MCF 10A (cell line): Measurements from ENCODE around the gene ELL2. TPM values are rescaled to one million over a fixed set of nuclear protein-coding genes. Genes with fewer than 3 reads are reported as not detected.
A peak's percentile ranks its signal among the peaks of the same experiment; 100 is the strongest.

Experiments
- BruUV-seq: library from RNA; stranded (reverse); fragments of 400-500 nt; replicated peaks from 2 replicates; lab custom pipeline; 2021; lab: Mats Ljungman, UMichigan
- CTCF ChIA-PET: fragments of 300-600 bp; sonication (Branson Sonifier 250); formaldehyde crosslinking; extraction: SDS; loops from one replicate; lab custom pipeline; 2021; ENCODE audit warnings: antibody characterized with exemption, inconsistent platforms; lab: Yijun Ruan, JAX
- POLR2A ChIA-PET: fragments of 300-600, 350-650 bp; sonication (Branson Sonifier 250); formaldehyde crosslinking; extraction: SDS; loops from one replicate; lab custom pipeline; 2020; ENCODE audit warnings: antibody characterized with exemption, inconsistent platforms; lab: Yijun Ruan, JAX
- DNase-seq: peaks from one replicate; pipeline ENCODE4 v3.0.0-alpha.2; 2018; ENCODE audit not compliant: unreplicated experiment
- H3K27ac Mint-ChIP-seq: one replicate; pipeline ENCODE4 v1.8.0; 2022; ENCODE audit warnings: mild to moderate bottlenecking, low read depth, mixed read lengths; ENCODE audit not compliant: unreplicated experiment
- H3K27me3 Mint-ChIP-seq: one replicate; pipeline ENCODE4 v1.8.0; 2022; ENCODE audit warnings: mixed read lengths; ENCODE audit not compliant: insufficient read depth, unreplicated experiment
- H3K36me3 Mint-ChIP-seq: one replicate; pipeline ENCODE4 v1.8.0; 2022; ENCODE audit warnings: mild to moderate bottlenecking, moderate library complexity, mixed read lengths; ENCODE audit not compliant: insufficient read depth, unreplicated experiment
- H3K4me1 Mint-ChIP-seq: one replicate; pipeline ENCODE4 v1.8.0; 2022; ENCODE audit warnings: mixed read lengths; ENCODE audit not compliant: insufficient read depth, unreplicated experiment
- H3K4me3 Mint-ChIP-seq: one replicate; pipeline ENCODE4 v1.8.0; 2022; ENCODE audit warnings: mild to moderate bottlenecking, moderate library complexity, mixed read lengths; ENCODE audit not compliant: unreplicated experiment
- H3K9me3 Mint-ChIP-seq: one replicate; pipeline ENCODE4 v1.8.0; 2022; ENCODE audit warnings: mixed read lengths; ENCODE audit not compliant: unreplicated experiment
- CTCF ChIP-seq: fragments of 200-600 bp; IDR thresholded peaks from one replicate; pipeline ENCODE4 v1.8.0; 2022; ENCODE audit warnings: antibody characterized with exemption, mild to moderate bottlenecking; ENCODE audit not compliant: unreplicated experiment
- intact Hi-C: fragments of 100-400 bp; cut with micrococcal nuclease; formaldehyde crosslinking; loops from 2 replicates; pipeline ENCODE4 v1.14.1; 2022
- total RNA-seq: library from RNA; stranded (reverse); gene quantifications from 2 replicates; pipeline ENCODE4 v1.2.3, GENCODE V29; 2022

ELL2 gene
- total RNA-seq, 1 experiment from 2014 or later: 147 TPM

DNA sequence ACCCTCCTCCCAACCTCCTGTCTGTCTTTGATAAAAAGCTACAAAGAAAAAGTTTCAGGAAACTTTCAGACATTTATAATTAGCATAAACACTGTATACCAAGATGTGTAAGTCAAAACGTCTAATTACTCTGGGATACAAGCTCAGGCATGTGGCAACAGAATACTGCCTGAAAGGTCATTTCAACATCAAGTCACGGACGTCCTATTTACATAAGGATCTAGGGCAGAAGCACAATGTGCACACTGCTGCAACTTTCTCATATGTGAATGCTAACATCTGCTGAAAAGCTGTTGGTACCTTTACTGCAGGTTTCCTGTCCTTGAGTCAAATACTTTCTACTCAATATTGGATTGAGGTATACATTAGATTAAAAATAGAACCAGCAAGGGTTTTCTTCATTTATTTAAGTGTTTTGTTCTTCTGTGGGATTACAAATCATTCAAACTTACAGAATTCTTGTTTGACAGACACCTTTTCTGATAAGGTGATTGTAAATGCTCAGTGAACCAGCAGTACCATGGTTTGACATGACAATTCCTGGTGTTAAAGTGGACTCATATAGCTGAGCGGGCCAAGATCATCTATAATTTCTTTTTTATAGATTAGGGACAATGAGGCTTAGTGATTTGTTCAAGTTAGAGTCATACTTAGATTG lies 36.8 kb downstream of the ELL2 start:
- H3K9me3 Mint-ChIP-seq: no peaks in the 10 kb centered on the region
- no peak for TF ChIP-seq CTCF
- intact Hi-C loops: loop anchor here (5.0 kb wide), 1 partner anchor 142 kb away; no protein-coding TSS in a partner anchor
- CTCF ChIA-PET: interaction anchor here (0.7 to 1.5 kb wide), 6 partner anchors 19 to 420 kb away, joined by 3 to 4 read pairs (median 4); no protein-coding TSS in a partner anchor
- no peaks in the 10 kb centered on the region for H3K27me3 Mint-ChIP-seq
- POLR2A ChIA-PET: interaction anchor here (0.7 to 3.5 kb wide), 33 partner anchors 8 to 412 kb away, joined by 3 to 43 read pairs (median 4); partner anchors contain the start of gene ELL2
- peak overlapping the region; percentile 54 for H3K4me3 Mint-ChIP-seq
- peak; percentile 89 for DNase-seq
- BruUV-seq: no TSS peak
- H3K4me1 Mint-ChIP-seq: peaks cover 50% of the 10 kb centered on the region
- H3K36me3 Mint-ChIP-seq: peaks cover 17% of the 10 kb centered on the region
- H3K27ac Mint-ChIP-seq: peak overlapping the region; percentile 87

DNA sequence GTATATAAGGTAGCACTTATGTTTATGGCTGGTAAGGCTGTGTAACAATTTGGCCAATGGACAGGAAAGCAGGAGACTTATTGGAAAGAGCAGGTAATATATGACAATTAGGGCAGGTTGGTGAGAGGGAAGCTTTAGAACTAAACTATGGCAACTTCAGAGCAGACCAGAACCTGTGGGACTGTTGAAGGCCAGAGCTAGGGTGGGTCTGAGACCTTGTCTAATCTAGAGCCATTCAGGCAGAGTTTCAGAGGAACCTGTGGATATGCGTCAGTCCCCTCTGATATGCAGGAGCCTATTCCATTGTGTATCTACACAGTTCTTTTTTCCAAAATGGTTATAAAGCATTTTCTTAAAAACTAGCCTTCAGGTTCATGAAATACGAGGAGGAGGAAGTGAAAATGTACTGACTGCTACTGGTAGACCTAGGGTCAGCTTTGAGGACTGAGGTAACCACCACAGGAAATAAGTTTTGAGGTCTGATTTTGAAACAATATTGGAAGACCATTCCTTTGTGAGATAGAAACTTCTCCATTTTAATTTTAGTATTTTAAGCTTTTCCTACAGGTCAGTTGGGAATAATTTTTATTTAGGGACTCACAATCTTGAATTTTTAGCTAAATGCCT lies 37.6 kb downstream of the ELL2 start:
- Mint-ChIP-seq H3K4me1 (peaks cover 50% of the 10 kb centered on the region), H3K27ac (peak overlapping the region; percentile 87), H3K36me3 (peaks cover 14% of the 10 kb centered on the region), H3K4me3 (no peak overlapping the region), H3K27me3 (no peaks in the 10 kb centered on the region), H3K9me3 (no peaks in the 10 kb centered on the region)
- TF ChIP-seq CTCF: no peak
- ChIA-PET POLR2A (interaction anchor here (0.7 to 3.5 kb wide), 27 partner anchors 8 to 413 kb away, joined by 3 to 43 read pairs (median 5); partner anchors contain the start of gene ELL2), CTCF (interaction anchor here (0.7 to 1.6 kb wide), 8 partner anchors 20 to 421 kb away, joined by 3 to 6 read pairs (median 4); no protein-coding TSS in a partner anchor)
- BruUV-seq: no TSS peak
- DNase-seq: no peak
- intact Hi-C loops: loop anchor here (5.0 kb wide), 1 partner anchor 143 kb away; no protein-coding TSS in a partner anchor

- BruUV-seq: no TSS peak
- no peak overlapping the region for H3K4me3 Mint-ChIP-seq
- CTCF ChIA-PET: interaction anchor here (1.6 kb wide), 1 partner anchor 32 kb away, joined by 6 read pairs; no protein-coding TSS in a partner anchor
- TF ChIP-seq CTCF: no peak
- DNase-seq: no peak
- H3K36me3 Mint-ChIP-seq: peaks cover 10% of the 10 kb centered on the region
- H3K9me3 Mint-ChIP-seq: no peaks in the 10 kb centered on the region
- H3K4me1 Mint-ChIP-seq: peaks cover 45% of the 10 kb centered on the region
- peak overlapping the region; percentile 87 for H3K27ac Mint-ChIP-seq
- POLR2A ChIA-PET: interaction anchor here (0.7 to 1.2 kb wide), 6 partner anchors 33 to 679 kb away, joined by 3 to 6 read pairs (median 3); no protein-coding TSS in a partner anchor
- intact Hi-C loops: loop anchor here (5.0 kb wide), 1 partner anchor 145 kb away; no protein-coding TSS in a partner anchor
- no peaks in the 10 kb centered on the region for H3K27me3 Mint-ChIP-seq
Observed at GRCh38 chr5:95922798-95923197, 38.9 kb downstream of the ELL2 start.

DNA sequence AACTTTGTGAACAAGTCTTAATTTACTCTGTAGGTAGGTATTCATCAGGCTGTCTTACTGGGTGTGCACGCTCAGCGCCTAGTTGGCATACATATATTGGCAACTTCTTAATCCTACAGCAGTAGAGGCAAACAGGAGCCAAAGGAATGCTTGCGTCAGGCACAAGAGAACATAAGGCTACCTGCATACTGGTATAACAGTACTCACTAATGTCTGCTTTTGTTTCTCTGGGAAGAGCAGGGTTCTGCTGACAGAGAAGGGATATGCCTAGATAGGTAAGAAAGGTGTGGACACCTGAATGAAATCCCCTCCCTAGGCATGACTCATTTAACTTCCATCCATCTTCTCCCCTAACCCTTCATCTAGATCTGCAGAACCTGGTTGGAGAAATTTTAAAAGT lies 40.1 kb downstream of the ELL2 start:
- no peak for DNase-seq
- H3K4me3 Mint-ChIP-seq: no peak overlapping the region
- peaks cover 43% of the 10 kb centered on the region for H3K4me1 Mint-ChIP-seq
- ChIA-PET CTCF (no interaction called here), POLR2A (interaction anchor here (0.6 to 1.0 kb wide), 3 partner anchors 13 to 15 kb away, joined by 3 read pairs; no protein-coding TSS in a partner anchor)
- H3K9me3 Mint-ChIP-seq: no peaks in the 10 kb centered on the region
- intact Hi-C loops: loop anchor here (5.0 kb wide), 1 partner anchor 146 kb away; no protein-coding TSS in a partner anchor
- no peaks in the 10 kb centered on the region for H3K27me3 Mint-ChIP-seq
- H3K36me3 Mint-ChIP-seq: peaks cover 14% of the 10 kb centered on the region
- no peak for TF ChIP-seq CTCF
- H3K27ac Mint-ChIP-seq: no peak overlapping the region
- BruUV-seq: no TSS peak
